ENCODE measurements around the gene ARHGAP15.

The ARHGAP15 gene

GRCh38 chr2:143633419-143633818 lies 504.2 kb downstream of the ARHGAP15 start:
- peak; percentile 12 for DNase-seq (ENCODE audit: low read depth)
- no peak for TF ChIP-seq CTCF (conservative IDR thresholded peaks at IDR 0.05; ENCODE audit: low read depth, low read length)
- H3K4me3 ChIP-seq (ENCODE audit: low read depth, low read length), result no peak overlapping the region

- TF ChIP-seq CTCF (conservative IDR thresholded peaks at IDR 0.05; ENCODE audit: low read depth, low read length), result no peak
- no peak for DNase-seq (ENCODE audit: low read depth)
- no peak overlapping the region for H3K4me3 ChIP-seq (ENCODE audit: low read depth, low read length)
These were observed 506.1 kb downstream of the ARHGAP15 start for GRCh38 chr2:143635302-143635701.

- no peak for TF ChIP-seq CTCF (conservative IDR thresholded peaks at IDR 0.05; ENCODE audit: low read depth, low read length)
- no peak overlapping the region for H3K4me3 ChIP-seq (ENCODE audit: low read depth, low read length)
- DNase-seq (ENCODE audit: low read depth), result no peak
These were observed 506.7 kb downstream of the ARHGAP15 start for GRCh38 chr2:143635936-143636335.

- no peak for DNase-seq (ENCODE audit: low read depth)
- no peak for TF ChIP-seq CTCF (conservative IDR thresholded peaks at IDR 0.05; ENCODE audit: low read depth, low read length)
These were observed 511.6 kb downstream of the ARHGAP15 start for GRCh38 chr2:143640826-143641225.

GRCh38 chr2:143645921-143646645 lies 516.9 kb downstream of the ARHGAP15 start:
- no peak overlapping the region for H3K4me3 ChIP-seq (ENCODE audit: low read depth, low read length)
- no peak for TF ChIP-seq CTCF (conservative IDR thresholded peaks at IDR 0.05; ENCODE audit: low read depth, low read length)
- no peak for DNase-seq (ENCODE audit: low read depth)

More at GRCh38 chr2:143640826-143641225, 511.6 kb downstream of the ARHGAP15 start:
- no peak overlapping the region for H3K4me3 ChIP-seq (ENCODE audit: low read depth, low read length)

GRCh38 chr2:143649226-143649740 lies 520.1 kb downstream of the ARHGAP15 start:
- DNase-seq (ENCODE audit: low read depth), result no peak
- no peak for TF ChIP-seq CTCF (conservative IDR thresholded peaks at IDR 0.05; ENCODE audit: low read depth, low read length)

GRCh38 chr2:143652692-143653091 lies 523.5 kb downstream of the ARHGAP15 start:
- no peak overlapping the region for H3K4me3 ChIP-seq (ENCODE audit: low read depth, low read length)
- TF ChIP-seq CTCF (conservative IDR thresholded peaks at IDR 0.05; ENCODE audit: low read depth, low read length), result no peak

More at GRCh38 chr2:143649226-143649740, 520.1 kb downstream of the ARHGAP15 start:
- H3K4me3 ChIP-seq (ENCODE audit: low read depth, low read length), result no peak overlapping the region

More at GRCh38 chr2:143652692-143653091, 523.5 kb downstream of the ARHGAP15 start:
- no peak for DNase-seq (ENCODE audit: low read depth)

All from choroid plexus epithelial cell (primary cell).